GM18873 (cell line): ENCODE measurements around the gene FCN1.

Source experiments
- ATAC-seq: cut with Tn5 transposase; IDR thresholded peaks from one replicate; pipeline ENCODE4 v1.9.1; 2021; ENCODE audit warnings: mild to moderate bottlenecking, moderate library complexity, moderate number of reproducible peaks; ENCODE audit not compliant: unreplicated experiment, low FRiP score

The FCN1 gene

DNA sequence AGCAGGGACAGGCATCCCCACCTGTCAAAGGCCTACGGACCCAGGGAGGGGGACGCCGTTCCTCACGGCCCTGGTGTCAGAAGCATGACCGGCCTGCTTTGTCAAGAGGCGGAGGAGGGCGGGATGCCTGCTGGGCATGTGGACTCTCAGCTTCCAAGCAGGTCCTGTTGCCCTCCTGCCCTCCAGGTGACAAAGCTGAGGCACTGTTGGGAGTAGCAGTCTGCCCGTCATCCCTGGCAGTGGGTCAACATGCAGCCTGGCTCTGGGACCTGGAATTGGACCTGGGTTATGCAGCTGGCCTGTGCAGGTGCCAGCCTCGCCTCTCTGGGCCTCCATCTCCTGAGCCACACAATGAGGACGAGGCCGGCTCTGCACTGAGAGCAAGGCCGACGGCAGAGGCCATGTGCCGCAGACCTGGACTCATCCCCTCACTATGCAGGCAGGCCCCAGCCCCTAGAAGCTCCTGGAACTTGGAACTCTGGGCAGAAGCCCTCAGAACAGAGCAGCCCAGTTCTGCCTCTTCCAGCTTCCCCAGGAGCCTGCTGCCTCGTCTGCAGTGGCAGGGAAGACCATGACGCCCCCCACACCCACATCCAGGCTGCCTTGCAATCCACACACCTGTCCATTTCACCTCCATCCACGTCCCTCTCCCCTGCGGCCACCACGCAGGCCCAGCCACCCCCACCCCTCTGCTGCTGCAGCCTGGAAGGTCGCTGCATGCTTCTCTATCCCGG is 20.8 kb upstream of the FCN1 start:
- no peak for ATAC-seq

- no peak for ATAC-seq
These were observed 20.0 kb upstream of the FCN1 start for GRCh38 chr9:134937566-134938345.

- no peak for ATAC-seq
These were observed 19.4 kb upstream of the FCN1 start for GRCh38 chr9:134937164-134937555.

DNA sequence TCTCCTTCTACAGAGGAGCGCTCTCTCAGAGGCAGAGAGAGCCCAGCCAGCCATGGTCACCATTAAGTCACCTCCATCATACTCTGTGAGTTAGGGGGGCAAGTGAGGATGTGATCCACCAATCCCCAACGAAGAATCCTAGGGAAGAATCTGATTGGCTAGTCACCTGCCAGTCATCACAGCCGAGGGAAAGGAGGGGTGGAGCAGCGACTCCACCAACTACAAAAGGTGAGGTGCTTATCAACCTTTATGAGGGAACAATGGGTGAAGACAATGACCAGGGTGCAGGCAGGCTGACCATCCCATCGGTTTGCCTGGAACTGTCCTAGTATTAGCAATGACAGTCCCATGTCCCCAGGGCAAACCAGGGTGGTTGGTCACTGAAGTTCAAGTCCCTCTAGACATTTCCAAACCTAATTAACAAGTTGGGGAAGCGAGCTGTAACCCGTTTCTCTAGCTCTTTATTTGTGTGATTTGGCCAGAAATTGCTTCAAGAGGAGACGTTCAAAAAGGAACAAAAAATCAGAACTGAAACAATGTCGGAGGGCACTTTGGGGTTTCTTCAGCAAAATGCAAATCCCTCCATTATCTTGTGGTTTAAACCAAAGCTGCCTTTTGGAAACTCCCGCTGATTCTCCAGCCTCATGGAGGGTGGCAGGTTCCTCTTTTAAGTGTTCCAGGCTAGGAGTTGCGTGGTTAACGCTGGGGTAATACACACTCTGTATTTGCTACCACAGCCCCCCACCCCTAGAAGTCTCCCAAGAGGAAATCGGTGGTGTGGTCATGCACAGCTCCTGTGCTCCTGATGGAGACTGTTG is 18.8 kb upstream of the FCN1 start:
- no peak for ATAC-seq

GRCh38 chr9:134935701-134936345 is 18.1 kb upstream of the FCN1 start:
- ATAC-seq = no peak

GRCh38 chr9:134935056-134935640 is 17.4 kb upstream of the FCN1 start:
- no peak for ATAC-seq

GRCh38 chr9:134933076-134933659 is 15.5 kb upstream of the FCN1 start:
- ATAC-seq = no peak

DNA sequence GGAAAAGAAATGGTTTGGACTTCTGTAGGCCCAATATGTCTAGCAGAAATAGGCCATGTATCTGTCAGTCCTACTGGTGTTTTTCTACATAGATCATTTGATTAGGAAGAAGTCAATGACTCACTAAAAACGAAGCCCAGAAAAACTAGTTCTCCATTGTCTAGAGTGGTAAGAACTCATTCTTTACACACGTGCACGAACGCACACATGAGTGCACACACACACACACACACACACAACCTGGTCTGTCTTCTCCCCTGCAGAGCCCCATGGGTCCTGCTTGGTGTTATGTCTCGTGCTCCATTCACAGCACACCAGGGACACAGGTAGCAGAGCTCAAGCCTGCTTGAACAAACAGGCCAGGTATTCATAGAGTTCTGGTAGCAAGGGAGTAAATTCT is 14.9 kb upstream of the FCN1 start:
- no peak for ATAC-seq

DNA sequence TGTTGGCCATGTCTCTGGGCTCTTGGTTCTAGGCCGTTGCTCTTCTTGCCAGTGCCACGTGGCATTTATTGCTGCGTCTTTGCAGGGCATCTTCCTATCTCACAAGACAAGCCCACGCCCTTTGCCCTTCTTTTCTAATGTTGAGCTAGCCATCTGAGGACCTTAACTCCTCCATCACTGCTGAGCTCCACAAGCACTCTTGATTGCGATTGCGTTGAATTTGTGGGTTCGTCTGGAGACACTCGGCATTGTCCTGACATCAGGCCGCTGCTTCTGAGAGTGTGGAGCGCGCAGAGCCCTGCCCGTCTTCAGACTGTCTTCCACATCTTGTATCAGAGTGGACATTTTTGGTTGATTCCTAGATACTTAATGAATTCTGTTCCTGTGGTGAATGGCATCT is 14.5 kb upstream of the FCN1 start:
- ATAC-seq = no peak

GRCh38 chr9:134930398-134930797 is 12.7 kb upstream of the FCN1 start:
- peak; percentile 46 for ATAC-seq

DNA sequence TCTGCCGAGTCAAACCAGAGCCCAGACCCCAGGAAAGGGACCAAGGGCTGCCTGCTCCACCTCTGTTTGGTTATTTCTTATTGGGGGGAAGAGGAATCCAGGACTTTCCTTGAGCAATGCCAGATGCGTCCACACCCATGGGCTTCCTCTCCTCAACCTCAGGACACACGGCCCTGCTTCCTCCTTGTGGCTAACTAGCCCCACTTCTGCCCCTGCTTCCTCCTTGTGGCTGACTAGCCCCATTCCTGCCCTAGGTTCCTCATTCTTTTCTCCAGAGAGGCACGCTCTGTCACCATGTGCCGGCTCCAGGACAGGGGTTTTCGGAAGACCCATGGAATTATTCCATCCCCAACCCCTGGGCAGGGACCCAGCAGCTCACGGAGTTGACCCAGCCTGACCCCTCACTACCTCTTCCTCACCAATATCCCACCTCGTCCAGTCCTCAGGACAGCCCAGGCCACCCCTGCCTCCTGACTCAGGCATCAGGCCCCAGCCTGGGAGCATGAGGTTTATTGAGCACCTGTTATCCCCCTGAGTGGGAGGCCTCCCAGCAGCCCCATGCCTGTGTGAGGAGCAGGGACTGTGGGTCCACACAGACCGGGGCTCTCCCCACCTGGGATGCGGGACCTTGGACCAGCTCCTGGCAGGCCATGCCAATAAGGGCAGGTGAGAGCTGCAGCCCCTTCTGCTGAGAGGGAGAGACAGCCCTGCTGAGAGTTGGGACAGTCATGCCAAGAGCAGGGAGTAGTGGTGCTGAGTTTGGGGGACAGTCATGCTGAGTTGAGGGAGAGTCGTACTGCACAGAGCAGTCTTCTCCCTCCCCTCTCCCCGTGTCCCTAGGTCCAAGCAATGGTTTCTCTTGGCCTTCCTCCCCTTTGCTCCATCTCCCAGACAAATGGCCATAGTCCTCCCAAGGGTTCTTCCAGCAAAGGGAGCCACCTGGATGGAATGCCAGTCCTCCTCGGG is 11.8 kb upstream of the FCN1 start:
- ATAC-seq = no peak

DNA sequence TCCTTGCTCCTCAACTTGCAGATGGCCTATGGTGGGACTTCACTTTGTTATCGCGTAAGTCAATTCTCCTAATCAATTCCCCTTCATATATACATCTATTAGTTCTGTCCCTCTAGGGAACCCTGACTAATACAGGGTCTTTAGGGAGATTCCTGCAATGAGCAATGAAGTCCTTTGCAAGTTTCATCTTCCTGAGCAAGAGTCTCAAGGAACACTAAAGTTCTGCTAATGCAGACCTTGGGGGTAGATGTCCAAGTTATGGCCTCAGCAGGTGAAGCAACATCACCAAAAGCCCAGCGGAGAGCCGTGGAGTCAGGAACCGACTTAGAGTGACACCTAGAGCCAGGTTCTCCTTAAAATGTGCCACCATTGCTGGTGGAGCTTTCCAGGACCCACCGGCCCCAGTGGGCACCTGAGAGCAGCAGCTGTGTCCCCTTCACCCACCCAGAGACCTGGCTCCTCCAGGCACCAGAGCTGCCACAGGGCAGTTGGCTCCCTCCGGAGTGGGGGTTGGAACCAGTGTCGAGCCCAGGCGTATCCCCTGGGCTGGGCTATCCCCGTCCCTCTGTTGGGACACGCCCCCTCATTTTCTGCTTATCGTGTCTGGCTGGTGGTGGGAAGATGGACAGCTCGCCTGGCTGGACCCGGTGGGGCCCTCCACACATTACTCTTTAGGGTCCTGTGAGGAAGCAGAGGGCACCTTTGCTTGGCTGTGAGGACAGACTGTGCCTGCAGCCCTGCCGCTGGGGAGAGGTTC is 10.9 kb upstream of the FCN1 start:
- ATAC-seq = no peak

DNA sequence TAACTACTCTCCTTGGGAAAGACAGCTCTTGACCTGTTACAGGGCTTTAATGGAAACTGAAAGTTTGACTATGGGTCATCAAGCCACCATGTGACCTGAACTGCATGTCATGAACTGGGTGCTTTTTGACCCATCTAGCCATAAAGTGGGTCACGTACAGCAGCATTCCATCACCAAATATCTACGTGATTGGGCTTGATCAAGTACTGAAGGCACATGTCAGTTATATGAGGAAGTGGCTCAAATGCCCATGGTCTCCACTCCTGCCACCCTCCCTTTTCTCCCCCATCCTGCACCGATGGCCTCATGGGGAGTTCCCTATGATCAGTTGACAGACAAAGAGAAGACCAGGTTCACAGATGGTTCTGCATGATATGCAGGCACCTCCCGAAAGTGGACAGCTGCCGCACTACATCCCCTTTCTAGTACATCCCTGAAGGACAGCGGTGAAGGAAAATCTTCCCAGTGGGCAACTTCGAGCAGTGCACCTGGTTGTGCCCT is 7.3 kb upstream of the FCN1 start:
- no peak for ATAC-seq

- no peak for ATAC-seq
These were observed 5.8 kb upstream of the FCN1 start for GRCh38 chr9:134923466-134923865.

GRCh38 chr9:134922932-134923240 is 5.2 kb upstream of the FCN1 start:
- no peak for ATAC-seq

DNA sequence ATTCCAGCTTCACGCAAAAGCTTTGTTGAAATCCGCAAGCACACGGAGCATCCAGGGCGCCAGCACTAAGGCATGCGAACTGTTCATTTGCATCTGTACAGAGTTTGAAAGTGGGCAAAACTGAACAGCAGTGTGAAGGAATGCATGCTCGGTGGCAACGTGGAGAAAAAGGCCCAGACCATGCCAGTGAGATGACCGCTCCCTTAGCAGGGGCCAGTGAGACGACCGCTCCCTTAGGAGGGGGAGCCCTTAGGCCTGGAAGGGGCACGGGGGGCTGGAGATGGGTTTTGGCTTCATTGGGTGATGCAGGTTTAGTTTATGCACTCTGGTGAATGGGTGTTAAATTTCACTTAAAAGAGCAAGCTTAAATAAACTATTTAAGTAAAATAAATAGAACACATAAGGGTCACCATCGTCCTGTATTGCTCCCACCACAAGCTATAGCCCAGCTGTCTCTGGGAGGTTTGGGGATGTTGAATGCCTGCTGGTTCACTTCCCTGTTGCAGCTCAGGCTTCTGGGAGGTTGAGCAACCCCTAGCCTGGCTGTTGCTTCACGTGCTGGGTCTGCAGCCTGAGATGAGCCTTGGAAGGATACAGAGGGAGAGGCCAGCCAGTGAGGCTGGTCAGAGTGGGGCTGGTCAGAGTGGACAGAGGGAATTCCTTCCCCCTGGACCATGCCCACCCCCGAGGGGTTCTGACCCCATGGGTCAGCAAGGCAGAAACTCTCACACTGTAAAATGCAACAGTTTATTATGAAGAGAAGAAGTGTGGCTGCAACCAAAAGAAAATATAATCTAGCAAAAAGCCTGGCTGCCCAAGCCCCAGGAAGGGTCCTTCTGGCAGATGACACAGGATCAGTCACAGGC is 4.6 kb upstream of the FCN1 start:
- ATAC-seq = no peak

DNA sequence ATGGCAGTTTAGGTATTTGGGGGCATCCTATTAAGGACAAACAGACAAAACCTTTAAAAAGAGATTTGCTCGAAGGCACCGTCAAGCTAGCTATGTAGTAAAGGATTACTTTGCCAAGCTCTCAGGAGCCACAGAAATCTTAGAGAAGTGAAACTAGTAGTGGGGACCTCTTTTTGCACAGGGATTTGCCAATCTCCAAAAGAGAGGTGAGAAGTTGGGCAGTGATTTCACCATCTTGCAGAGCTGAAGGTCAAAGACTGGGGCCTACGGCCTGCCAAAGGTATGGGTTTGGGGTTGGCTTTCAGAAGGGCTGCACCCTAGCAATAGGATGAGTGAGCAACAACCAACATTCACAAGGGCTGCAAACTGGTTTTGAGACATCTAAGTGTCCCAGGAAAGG is 1.6 kb upstream of the FCN1 start:
- ATAC-seq = no peak
